IMR-90 (cell line): ENCODE measurements around the gene TSPYL1. TPM values are rescaled to one million over a fixed set of nuclear protein-coding genes. Genes with fewer than 3 reads are reported as not detected.

Source experiments
- ATAC-seq: fragments of 200-7000 bp; cut with Tn5 transposase; 2 replicates; pipeline ENCODE4 v1.9.1; 2020; ENCODE audit warnings: low read depth, mild to moderate bottlenecking, moderate library complexity
- BruUV-seq: library from RNA; stranded (reverse); fragments of 400-500 nt; replicated peaks from 2 replicates; lab custom pipeline; 2021; lab: Mats Ljungman, UMichigan
- CTCF ChIA-PET: fragments of 300-600 bp; formaldehyde crosslinking; extraction: SDS; loops from one replicate; lab custom pipeline; 2021; ENCODE audit warnings: antibody characterized with exemption; lab: Yijun Ruan, JAX
- POLR2A ChIA-PET: fragments of 300-600 bp; sonication (Branson Sonifier 250); formaldehyde crosslinking; loops from one replicate; lab custom pipeline; 2022; ENCODE audit warnings: antibody characterized with exemption; ENCODE audit not compliant: unreplicated experiment; lab: Charles Lee
- DNase-seq: peaks from one replicate; pipeline ENCODE4 v3.0.0; 2013
- H2AFZ ChIP-seq: replicated peaks from 2 replicates; pipeline ENCODE3; 2013; ENCODE audit warnings: low read length, mild to moderate bottlenecking; ENCODE audit not compliant: poor library complexity
- H2AK5ac ChIP-seq: 2 replicates; pipeline ENCODE4 v1.6.1; 2013; ENCODE audit warnings: low read depth, low read length, inconsistent platforms
- H2AK9ac ChIP-seq: replicated peaks from 2 replicates; pipeline ENCODE3; 2013; ENCODE audit warnings: mild to moderate bottlenecking, low read depth, low read length, moderate library complexity; ENCODE audit not compliant: poor library complexity
- H2BK120ac ChIP-seq: 2 replicates; pipeline ENCODE4 v1.6.1; 2013; ENCODE audit warnings: low read depth, low read length, inconsistent platforms
- H2BK15ac ChIP-seq: 3 replicates; pipeline ENCODE4 v1.6.1; 2013; ENCODE audit warnings: low read depth, low read length, inconsistent platforms
- H2BK20ac ChIP-seq: 2 replicates; pipeline ENCODE4 v1.6.1; 2013; ENCODE audit warnings: low read depth, mild to moderate bottlenecking, inconsistent platforms, low read length, moderate library complexity
- H2BK5ac ChIP-seq: 2 replicates; pipeline ENCODE4 v1.6.1; 2013; ENCODE audit warnings: mild to moderate bottlenecking, low read depth, low read length, inconsistent platforms; ENCODE audit not compliant: poor library complexity, severe bottlenecking
- H3K14ac ChIP-seq: replicated peaks from 2 replicates; pipeline ENCODE4 v1.6.1; 2013; ENCODE audit warnings: low read depth, low read length, inconsistent platforms
- H3K18ac ChIP-seq: 2 replicates; pipeline ENCODE4 v1.6.1; 2013; ENCODE audit warnings: low read depth, low read length, control low read depth
- H3K23ac ChIP-seq: 2 replicates; pipeline ENCODE4 v1.6.1; 2013; ENCODE audit warnings: low read depth, low read length, inconsistent platforms
- H3K27ac ChIP-seq: 2 replicates; pipeline ENCODE4 v1.5.1; 2013; ENCODE audit warnings: mild to moderate bottlenecking, control low read depth, low read length; ENCODE audit not compliant: insufficient read depth
- H3K27me3 ChIP-seq: 2 replicates; pipeline ENCODE4 v1.6.1; 2013; ENCODE audit warnings: low read length; ENCODE audit not compliant: control insufficient read depth, insufficient read depth
- H3K36me3 ChIP-seq: 2 replicates; pipeline ENCODE4 v1.6.1; 2013; ENCODE audit warnings: low read length, mixed read lengths; ENCODE audit not compliant: control insufficient read depth, insufficient read depth
- H3K4ac ChIP-seq: 2 replicates; pipeline ENCODE4 v1.6.1; 2013; ENCODE audit warnings: low read depth, low read length, inconsistent platforms
- H3K4me1 ChIP-seq: 2 replicates; pipeline ENCODE4 v1.6.1; 2013; ENCODE audit warnings: low read length, mixed read lengths; ENCODE audit not compliant: control insufficient read depth, insufficient read depth
- H3K4me2 ChIP-seq: 2 replicates; pipeline ENCODE4 v1.6.1; 2013; ENCODE audit warnings: low read depth, mild to moderate bottlenecking, control low read depth, low read length, moderate library complexity
- H3K4me3 ChIP-seq: 2 replicates; pipeline ENCODE4 v1.5.1; 2013; ENCODE audit warnings: low read depth, mild to moderate bottlenecking, control low read depth, low read length, moderate library complexity; ENCODE audit not compliant: insufficient read depth
- H3K56ac ChIP-seq: 2 replicates; pipeline ENCODE4 v1.6.1; 2013; ENCODE audit warnings: low read length, inconsistent platforms; ENCODE audit not compliant: insufficient read depth; ENCODE audit errors: extremely low read depth
- H3K79me1 ChIP-seq, 2 experiments: 2 replicates each; pipeline ENCODE4 v1.6.1; 2013; ENCODE audit warnings: low read length in 2 of 2, inconsistent platforms in 1 of 2, low read depth in 1 of 2
- H3K9ac ChIP-seq: 2 replicates; pipeline ENCODE4 v1.6.1; 2013; ENCODE audit warnings: low read depth, low read length, control low read depth
- H3K9me1 ChIP-seq: 2 replicates; pipeline ENCODE4 v1.6.1; 2013; ENCODE audit warnings: low read length, inconsistent platforms; ENCODE audit not compliant: insufficient read depth
- H3K9me3 ChIP-seq: 2 replicates; pipeline ENCODE4 v1.6.1; 2013; ENCODE audit warnings: low read length; ENCODE audit not compliant: control insufficient read depth, insufficient read depth
- H4K20me1 ChIP-seq: 2 replicates; pipeline ENCODE4 v1.6.1; 2013; ENCODE audit warnings: low read length, inconsistent platforms; ENCODE audit not compliant: insufficient read depth
- H4K5ac ChIP-seq: 2 replicates; pipeline ENCODE4 v1.6.1; 2013; ENCODE audit warnings: mild to moderate bottlenecking, low read depth, low read length, control low read depth
- H4K8ac ChIP-seq, 2 experiments: 2 replicates each; pipeline ENCODE4 v1.6.1; 2013; ENCODE audit warnings: low read depth in 2 of 2, low read length in 2 of 2, control low read depth in 1 of 2, inconsistent platforms in 1 of 2
- H4K91ac ChIP-seq: 2 replicates; pipeline ENCODE4 v1.6.1; 2013; ENCODE audit warnings: low read depth, low read length, inconsistent platforms; ENCODE audit not compliant: insufficient read depth
- CEBPB ChIP-seq: IDR thresholded peaks from 2 replicates; pipeline ENCODE4 v1.6.1; 2012; ENCODE audit warnings: low read depth, low read length, improper control_type of control experiment
- ELK1 ChIP-seq: fragments of 150-350 bp; IDR thresholded peaks from 2 replicates; pipeline ENCODE4 v1.6.1; 2016; ENCODE audit warnings: low read depth, mild to moderate bottlenecking, low read length, moderate library complexity, borderline replicate concordance
- FOS ChIP-seq: fragments of 150-350 bp; IDR thresholded peaks from 2 replicates; pipeline ENCODE4 v1.6.1; 2016; ENCODE audit warnings: low read depth, low read length
- NFE2L2 ChIP-seq: fragments of 150-350 bp; IDR thresholded peaks from 2 replicates; pipeline ENCODE4 v1.6.1; 2016; ENCODE audit warnings: low read depth, mild to moderate bottlenecking, low read length
- RAD21 ChIP-seq: IDR thresholded peaks from 2 replicates; pipeline ENCODE4 v1.6.1; 2012; ENCODE audit warnings: low read length, improper control_type of control experiment
- RCOR1 ChIP-seq: IDR thresholded peaks from 2 replicates; pipeline ENCODE4 v1.6.1; 2012; ENCODE audit warnings: mild to moderate bottlenecking, low read length, improper control_type of control experiment; ENCODE audit not compliant: insufficient replicate concordance
- WGBS, 2 experiments: methylation state at CpG; one replicate each; pipeline versions ENCODE4 v1.1.5 to v1.1.7; 2013; ENCODE audit warnings: missing lambda C conversion rate in 2 of 2; ENCODE audit not compliant: insufficient read length in 1 of 2; ENCODE audit errors: extremely low coverage in 2 of 2; 5-methylcytosine and 5-hydroxymethylcytosine counted together
- dilution Hi-C: fragments of 300-500 bp; cut with HindIII; formaldehyde crosslinking; loops from one replicate; pipeline ENCODE4 v1.14.3; 2018; ENCODE audit warnings: low sequenced_read_pairs; ENCODE audit not compliant: unreplicated experiment
- in situ Hi-C: fragments of 300-500 bp; cut with MboI; formaldehyde crosslinking; loops from 3 replicates; pipeline ENCODE4 v1.14.3; 2019; ENCODE audit warnings: low sequenced_read_pairs, inconsistent platforms, mixed read lengths
- intact Hi-C: fragments of 100-400 bp; cut with micrococcal nuclease; formaldehyde crosslinking; loops from 2 replicates; pipeline ENCODE4 v1.10.0; 2022
- polyA plus RNA-seq, 3 experiments: library from polyadenylated mRNA; depleted of rRNA; stranded (reverse); fragments of >200 nt; gene quantifications; 2 replicates each; pipeline ENCODE4 v1.2.3, GENCODE V29; 2012; ENCODE audit warnings: low replicate concordance in 1 of 3
- total RNA-seq: library from RNA; depleted of rRNA; stranded (reverse); fragments of >200 nt; gene quantifications from 2 replicates; pipeline ENCODE4 v1.2.3, GENCODE V29; 2012
- TF ChIP-seq, protein P1 (sequence below): conservative IDR thresholded peaks from 2 replicates; pipeline ENCODE4 v1.5.1; 2012; ENCODE audit warnings: mild to moderate bottlenecking, low read depth, low read length, improper control_type of control experiment

Gene TSPYL1
- total and polyA plus RNA-seq, 2 of the 4 experiments (the other 2 are of a cell fraction) = 32.4 to 111 TPM

DNA sequence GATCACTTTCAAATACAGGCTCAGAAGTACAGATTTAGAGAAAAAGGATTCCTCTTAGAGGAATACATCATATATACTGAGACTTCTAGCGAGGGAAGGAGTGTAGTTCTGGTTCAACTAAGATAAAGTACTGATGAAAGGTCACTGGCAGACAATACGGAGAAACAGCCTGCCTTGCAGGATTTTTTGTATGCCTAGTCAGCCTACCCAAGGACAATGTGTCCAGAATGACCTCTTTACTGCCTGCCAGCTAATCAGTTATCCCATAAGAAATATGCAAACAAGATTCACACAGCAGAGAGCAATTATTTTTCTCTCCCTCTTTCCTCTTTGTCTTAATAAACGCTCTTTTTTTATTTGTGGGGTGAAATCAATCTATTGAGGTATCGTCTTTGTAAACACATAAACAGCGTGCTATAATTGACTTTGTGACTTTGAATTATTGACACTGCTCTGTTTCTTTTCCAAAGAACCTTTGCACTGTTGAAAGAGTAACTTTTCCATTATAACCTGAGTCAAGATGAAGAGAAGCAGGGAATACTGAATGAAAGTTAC lies 24.4 kb downstream of the TSPYL1 start:
- Histone ChIP-seq H2BK20ac (no peak overlapping the region), H3K4me1 (peaks cover 22% of the 10 kb centered on the region), H4K91ac (no peak overlapping the region), H2AK9ac (no peak overlapping the region), H3K36me3 (peaks cover 5% of the 10 kb centered on the region), H3K9me1 (peaks cover 14% of the 10 kb centered on the region), H3K14ac (peak overlapping the region; percentile 14; the same call in 1 of the 2 replicates), H3K27ac (no peak overlapping the region), H3K27me3 (no peaks in the 10 kb centered on the region), H3K4ac (0 out of 2 replicates have a peak overlapping the region, but pooled peaks have one; percentile 3), H2AK5ac (no peak overlapping the region), H2BK15ac (no peak overlapping the region), H3K23ac (peak overlapping the region; percentile 20; the same call in 1 of the 2 replicates), H3K9ac (peak overlapping the region; percentile 65), H2AFZ (no peak overlapping the region), H3K79me1 (peaks cover 16 to 49% of the 10 kb centered on the region in 2 experiments; a peak in 3 of 4 replicates), H3K56ac (no peak overlapping the region), H2BK5ac (no peak overlapping the region), H3K4me3 (no peak overlapping the region; the same call in 1 of the 2 replicates), H3K18ac (no peak overlapping the region), H3K9me3 (no peaks in the 10 kb centered on the region), H4K8ac (peak overlapping the region in 1 of 2 experiments; percentile 59; a peak in 2 of 4 replicates), H4K5ac (0 out of 2 replicates have a peak overlapping the region, but pooled peaks have one; percentile 5), H4K20me1 (0 out of 2 replicates have a peak, but pooled peaks cover 3% of the 10 kb centered on the region), H3K4me2 (peak overlapping the region; percentile 82), H2BK120ac (no peak overlapping the region)
- ChIA-PET CTCF (interaction anchor here (2.0 to 2.9 kb wide), 2 partner anchors 13 to 38 kb away, joined by 9 to 12 read pairs; no protein-coding TSS in a partner anchor), POLR2A (no interaction called here)
- dilution Hi-C loops = no loop called here
- ATAC-seq = no peak
- BruUV-seq = no TSS peak
- intact Hi-C loops = no loop called here
- no CpG with 5 or more reads among the region's 5 CpGs for WGBS, 2 experiments
- no peak for TF ChIP-seq FOS
- TF ChIP-seq NFE2L2 = no peak
- no peak for TF ChIP-seq ELK1
- TF ChIP-seq RCOR1 = no peak
- TF ChIP-seq, protein P1, sequence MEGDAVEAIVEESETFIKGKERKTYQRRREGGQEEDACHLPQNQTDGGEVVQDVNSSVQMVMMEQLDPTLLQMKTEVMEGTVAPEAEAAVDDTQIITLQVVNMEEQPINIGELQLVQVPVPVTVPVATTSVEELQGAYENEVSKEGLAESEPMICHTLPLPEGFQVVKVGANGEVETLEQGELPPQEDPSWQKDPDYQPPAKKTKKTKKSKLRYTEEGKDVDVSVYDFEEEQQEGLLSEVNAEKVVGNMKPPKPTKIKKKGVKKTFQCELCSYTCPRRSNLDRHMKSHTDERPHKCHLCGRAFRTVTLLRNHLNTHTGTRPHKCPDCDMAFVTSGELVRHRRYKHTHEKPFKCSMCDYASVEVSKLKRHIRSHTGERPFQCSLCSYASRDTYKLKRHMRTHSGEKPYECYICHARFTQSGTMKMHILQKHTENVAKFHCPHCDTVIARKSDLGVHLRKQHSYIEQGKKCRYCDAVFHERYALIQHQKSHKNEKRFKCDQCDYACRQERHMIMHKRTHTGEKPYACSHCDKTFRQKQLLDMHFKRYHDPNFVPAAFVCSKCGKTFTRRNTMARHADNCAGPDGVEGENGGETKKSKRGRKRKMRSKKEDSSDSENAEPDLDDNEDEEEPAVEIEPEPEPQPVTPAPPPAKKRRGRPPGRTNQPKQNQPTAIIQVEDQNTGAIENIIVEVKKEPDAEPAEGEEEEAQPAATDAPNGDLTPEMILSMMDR = no peak
- TF ChIP-seq RAD21 = no peak
- no peak for TF ChIP-seq CEBPB
- in situ Hi-C loops = no loop called here
- no peak for DNase-seq
